ENCODE results near the gene KCNJ6.
A peak's percentile ranks its signal among the peaks of the same experiment; 100 is the strongest.
"Not testable (repeated sequence)": the region's sequence is repeated elsewhere in the genome, so short reads cannot be mapped to it uniquely, and the experiment has no call there.

KCNJ6 gene
- 0 to 0.31 reads per million in 2 donors for total RNA-seq

DNA sequence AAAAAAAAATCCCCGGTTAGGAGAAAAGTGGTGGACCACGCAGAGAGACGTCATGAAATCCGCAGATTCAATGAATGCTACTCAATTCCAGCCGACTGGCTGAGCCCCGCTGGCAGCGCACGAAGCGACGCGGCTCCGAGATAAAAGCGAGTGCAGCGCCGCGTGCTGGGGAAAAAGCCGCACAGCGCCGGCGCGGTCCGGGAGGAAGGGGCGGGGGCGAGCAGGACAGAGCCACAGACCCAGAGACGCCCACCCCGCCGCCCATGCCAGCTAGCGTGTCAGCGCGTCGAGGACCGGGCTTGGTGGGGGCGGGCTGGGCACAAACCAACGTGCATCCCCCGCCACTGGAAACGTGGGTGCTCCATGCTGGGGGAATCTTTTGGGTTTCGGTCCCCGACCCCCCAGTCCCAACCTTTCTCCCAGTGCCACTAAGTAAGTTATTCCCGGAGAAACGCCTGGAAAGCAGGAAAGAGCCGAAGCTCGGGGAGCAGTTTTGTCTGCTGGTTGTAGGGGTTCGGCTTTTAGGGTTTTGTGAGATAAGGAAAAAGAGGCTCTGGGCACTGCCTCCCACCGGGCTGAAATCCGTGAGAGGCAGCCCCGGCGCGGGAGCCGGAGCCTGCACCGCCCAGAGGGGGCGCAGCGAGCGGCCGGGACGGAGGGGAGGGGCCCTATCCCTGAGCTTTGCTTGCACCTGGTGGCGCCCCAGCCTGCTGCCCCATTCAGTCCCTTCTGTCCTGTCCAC, at the start of gene KCNJ6:
Gene KCNJ6, minus strand, starts transcription at position 148 of the 742 bp plus-strand sequence. CDS start 75,775 bp downstream, outside the sequence.
- DNase-seq: peak in 1 of 5 experiments; percentile 6

DNA sequence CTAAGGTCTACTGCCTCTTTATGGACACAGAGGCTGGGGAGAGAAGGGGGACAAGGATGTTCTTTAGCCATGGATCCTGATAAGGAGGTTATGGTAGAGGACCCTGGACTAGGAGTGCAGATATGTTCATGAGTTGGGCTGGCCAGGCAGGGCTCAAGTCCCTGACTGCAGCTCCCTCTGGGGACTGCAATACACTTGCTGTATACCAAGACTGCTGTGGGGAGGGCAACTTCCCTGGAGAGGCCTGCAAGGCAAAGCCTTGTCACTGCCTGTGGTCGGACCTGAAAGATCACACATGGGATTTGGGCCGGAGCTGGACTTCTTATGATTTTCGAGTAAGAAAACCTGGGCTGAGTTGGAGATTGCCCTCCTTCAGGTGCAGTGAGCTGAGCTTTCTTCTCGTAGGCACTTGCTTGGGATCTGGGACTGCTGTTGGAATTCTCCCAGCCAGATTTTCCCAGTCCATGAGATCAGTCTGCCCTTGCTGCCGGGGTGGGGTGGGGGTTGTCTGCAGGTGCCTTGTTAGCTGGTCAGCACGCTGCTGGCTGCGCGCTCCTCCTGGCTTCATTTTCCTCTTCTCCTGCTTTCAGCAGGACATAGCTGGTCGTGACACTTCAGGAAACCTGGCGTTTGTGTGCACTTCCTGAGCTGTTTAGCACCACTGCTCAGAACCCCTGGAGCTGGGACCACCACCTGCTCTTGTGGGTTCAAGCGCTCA, 49.0 kb upstream of the KCNJ6 start:
- no peak for DNase-seq

- no peak for DNase-seq
These were observed 42.3 kb upstream of the KCNJ6 start for GRCh38 chr21:37958537-37958936.

DNA sequence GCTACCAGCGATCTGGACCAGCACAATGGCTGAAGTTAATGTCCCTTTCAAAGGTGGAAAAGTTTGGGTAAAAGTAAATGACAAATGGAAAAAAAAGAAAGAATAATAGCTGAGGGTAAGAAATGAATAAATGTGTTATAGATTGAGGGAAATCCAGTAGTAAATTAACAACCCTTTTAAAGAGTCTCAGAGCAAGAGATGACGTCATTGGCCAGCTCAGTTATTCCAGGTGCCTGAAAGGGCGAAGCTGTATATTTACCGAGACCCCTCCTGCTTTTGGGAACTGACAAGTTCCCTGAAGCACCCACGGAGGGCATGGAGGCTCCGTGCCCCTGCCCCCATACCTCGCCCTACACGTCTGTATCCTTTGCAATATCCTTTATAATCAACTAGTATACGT, 40.5 kb upstream of the KCNJ6 start:
- no peak for DNase-seq

GRCh38 chr21:37945036-37945435, 28.8 kb upstream of the KCNJ6 start:
- DNase-seq: no peak

DNA sequence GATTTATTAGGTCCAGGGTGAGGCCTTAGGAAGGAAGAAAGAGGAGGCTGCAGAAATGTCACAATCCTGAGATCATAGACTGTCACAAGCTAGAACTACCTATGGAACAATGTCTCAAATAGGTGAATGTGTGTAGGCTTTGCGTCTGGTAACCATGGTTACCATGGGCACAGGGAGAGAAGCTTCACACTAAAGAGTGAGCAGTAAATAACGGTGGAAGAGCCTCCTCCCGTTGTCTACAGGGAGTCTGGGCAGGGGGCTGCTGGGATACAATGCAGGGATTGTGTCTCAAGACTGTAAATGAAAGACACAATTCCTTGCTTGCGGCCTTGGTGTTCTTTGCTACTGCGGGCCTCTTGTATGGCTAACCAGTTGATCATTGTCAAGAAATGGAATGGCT, 28.2 kb upstream of the KCNJ6 start:
- DNase-seq: no peak

GRCh38 chr21:37940691-37941090, 24.4 kb upstream of the KCNJ6 start:
- no peak for DNase-seq

GRCh38 chr21:37939838-37940237, 23.6 kb upstream of the KCNJ6 start:
- DNase-seq: no peak

- no peak for DNase-seq
These were observed 23.0 kb upstream of the KCNJ6 start for GRCh38 chr21:37939251-37939650.

GRCh38 chr21:37937668-37938067, 21.4 kb upstream of the KCNJ6 start:
- DNase-seq: no peak

GRCh38 chr21:37936010-37936785, 19.9 kb upstream of the KCNJ6 start:
- DNase-seq: no peak

DNA sequence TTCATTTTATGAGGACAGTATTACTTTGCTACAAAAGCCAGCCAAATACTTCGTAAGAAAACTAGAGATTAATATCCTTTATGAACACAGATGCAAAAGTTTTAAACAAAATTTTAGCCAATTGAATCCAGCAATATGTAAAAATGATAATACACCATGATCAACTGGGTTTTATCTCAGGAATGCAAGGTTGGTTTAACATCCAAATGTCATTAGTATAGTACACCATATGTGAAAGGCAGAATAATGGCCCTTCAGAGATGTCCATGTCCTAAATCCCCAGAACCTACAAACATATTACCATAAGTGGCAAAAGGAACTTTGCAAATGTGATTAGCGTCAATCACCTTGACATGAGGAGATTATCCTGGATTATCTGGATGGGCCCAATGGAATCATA, 16.7 kb upstream of the KCNJ6 start:
- no peak for DNase-seq

GRCh38 chr21:37927711-37928110, 11.5 kb upstream of the KCNJ6 start:
- DNase-seq: no peak

- DNase-seq: no peak
These were observed 4.8 kb upstream of the KCNJ6 start for GRCh38 chr21:37921091-37921490.

- DNase-seq: not testable (repeated sequence)
These were observed 4.0 kb upstream of the KCNJ6 start for GRCh38 chr21:37920302-37920701.

DNA sequence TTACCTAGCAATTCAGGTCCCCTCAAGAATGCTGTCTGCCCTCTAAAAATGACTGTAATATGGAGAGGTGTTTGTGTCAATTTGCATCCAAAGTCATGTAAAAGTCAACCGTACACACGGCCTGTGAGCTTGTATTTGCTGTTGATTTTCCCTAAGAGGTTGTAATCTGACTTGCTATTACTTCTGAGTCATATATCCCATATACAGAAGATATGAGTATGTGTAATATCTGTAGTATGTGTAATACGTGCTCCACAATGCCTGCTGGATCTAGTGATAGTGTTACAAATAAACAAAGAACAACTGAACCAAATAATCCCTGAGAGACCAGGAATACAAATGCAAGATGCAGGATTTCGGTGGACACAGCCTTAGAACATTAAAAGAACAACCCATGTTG, 1.4 kb upstream of the KCNJ6 start:
- no peak for DNase-seq

DNA sequence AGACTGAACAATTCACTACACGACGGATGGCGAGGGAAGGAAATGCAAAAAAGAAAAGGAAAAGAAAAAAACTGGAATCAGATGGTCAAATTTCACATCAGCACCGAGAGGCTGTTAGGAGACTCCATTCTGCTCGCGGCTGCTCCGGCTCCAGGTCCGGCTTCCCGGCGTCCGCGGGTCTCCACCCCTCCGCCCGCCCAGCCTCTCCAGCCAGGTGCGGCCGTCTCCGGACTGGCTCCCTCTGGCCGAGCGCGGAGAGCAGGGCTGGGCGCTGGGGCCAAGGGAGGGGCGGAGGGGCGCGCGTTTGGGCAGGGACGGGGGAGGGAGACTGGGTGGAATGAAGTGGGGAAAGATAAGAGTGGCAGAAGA, 332 bp downstream of the KCNJ6 start:
- DNase-seq: no peak

- no peak for DNase-seq
These were observed 753 bp downstream of the KCNJ6 start for GRCh38 chr21:37915497-37915911.

- no peak for DNase-seq
These were observed 3.6 kb downstream of the KCNJ6 start for GRCh38 chr21:37912616-37913015.

DNA sequence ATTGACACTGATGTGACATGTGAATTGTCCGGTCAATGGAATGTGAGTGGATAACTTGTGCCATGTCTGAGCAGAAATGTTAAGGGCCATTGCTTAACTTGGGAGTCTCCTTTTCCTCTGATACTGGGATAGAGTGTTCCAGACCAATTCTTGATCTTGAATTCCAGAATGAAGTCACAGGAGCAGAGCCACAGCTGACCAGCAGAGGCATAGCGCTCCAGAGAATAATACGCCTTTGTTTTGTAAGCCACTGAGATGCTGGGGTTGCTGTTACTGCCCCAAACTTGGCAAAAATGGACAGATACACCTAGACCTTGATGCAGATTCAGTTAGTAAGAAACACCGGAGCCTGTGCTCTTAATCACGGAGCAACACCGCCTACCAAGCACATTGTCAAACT, 6.3 kb downstream of the KCNJ6 start:
- DNase-seq: no peak

GRCh38 chr21:37908691-37909090, 7.6 kb downstream of the KCNJ6 start:
- DNase-seq: no peak

GRCh38 chr21:37907076-37907475, 9.2 kb downstream of the KCNJ6 start:
- DNase-seq: no peak

DNA sequence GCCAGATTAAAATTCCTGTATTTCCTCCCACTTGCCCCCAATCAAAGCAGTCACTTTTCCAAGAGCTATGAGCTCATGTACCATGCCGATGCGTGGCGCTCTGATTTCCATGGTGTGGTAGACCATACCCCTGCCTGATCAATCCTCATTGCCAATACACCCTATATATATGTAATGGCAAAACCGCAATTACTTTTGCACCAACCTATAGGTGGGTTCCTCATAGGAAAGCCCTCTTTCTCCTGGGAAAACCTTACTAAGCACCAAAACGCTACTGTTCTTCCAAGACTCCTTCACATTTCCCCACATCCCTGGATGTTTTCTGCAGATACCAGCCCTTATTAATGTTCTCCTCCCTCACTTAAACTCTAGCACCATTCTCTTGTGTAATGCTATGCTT, 11.0 kb downstream of the KCNJ6 start:
- no peak for DNase-seq

DNA sequence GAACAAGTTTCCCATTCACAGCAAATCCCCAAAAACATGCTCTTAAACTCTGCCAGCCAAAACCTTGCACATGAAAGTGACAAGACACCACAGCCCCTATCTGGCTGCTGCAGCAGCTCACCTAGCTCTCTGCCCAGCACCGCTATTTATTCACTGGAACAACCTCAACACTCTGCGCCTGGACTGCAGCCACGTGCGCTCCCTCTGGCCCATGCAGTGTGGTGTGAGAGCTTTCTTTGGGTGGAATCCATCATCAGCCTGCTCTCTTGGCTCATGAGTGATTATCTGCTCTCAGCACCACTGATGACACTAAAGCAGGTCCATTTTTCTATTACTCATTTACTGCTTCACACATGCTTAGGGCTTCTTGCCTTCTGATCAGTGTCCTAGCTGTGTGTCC, 11.4 kb downstream of the KCNJ6 start:
- DNase-seq: no peak

All from T-helper 2 cell (primary cell).